MM.1S (cell line): ENCODE data around the gene ARHGAP26.

Experiments
- DNase-seq: peaks from one replicate; pipeline ENCODE4 v3.0.0-alpha.2; 2015
- H2AFZ ChIP-seq: fragments of 300-600 bp; sonication (generic); 2 replicates; pipeline ENCODE4 v1.6.0; 2016; ENCODE audit warnings: antibody characterized with exemption, low read length
- H3F3A ChIP-seq: fragments of 300-600 bp; sonication (generic); 2 replicates; pipeline ENCODE4 v1.6.1; 2016; ENCODE audit warnings: mild to moderate bottlenecking, antibody characterized with exemption, low read length, moderate library complexity, mixed read lengths; ENCODE audit not compliant: insufficient read depth
- H3K27ac ChIP-seq: fragments of 300-600 bp; sonication (generic); 2 replicates; pipeline ENCODE4 v1.5.1; 2016; ENCODE audit warnings: mild to moderate bottlenecking, low read length
- H3K27me3 ChIP-seq: fragments of 300-600 bp; sonication (generic); replicated peaks from 2 replicates; pipeline ENCODE4 v1.6.0; 2016; ENCODE audit warnings: low read length; ENCODE audit not compliant: insufficient read depth
- H3K36me3 ChIP-seq: fragments of 300-600 bp; sonication (generic); replicated peaks from 2 replicates; pipeline ENCODE4 v1.6.1; 2016; ENCODE audit warnings: mild to moderate bottlenecking, low read length, mixed read lengths; ENCODE audit not compliant: insufficient read depth
- H3K4me1 ChIP-seq: fragments of 300-600 bp; sonication (generic); 2 replicates; pipeline ENCODE4 v1.6.1; 2016; ENCODE audit warnings: low read length, mixed read lengths
- H3K4me2 ChIP-seq: fragments of 300-600 bp; sonication (generic); 2 replicates; pipeline ENCODE4 v1.6.0; 2016; ENCODE audit warnings: low read depth, low read length
- H3K4me3 ChIP-seq: fragments of 300-600 bp; sonication (generic); 2 replicates; pipeline ENCODE4 v1.5.1; 2016; ENCODE audit warnings: low read length, mixed read lengths
- H3K79me2 ChIP-seq: fragments of 300-600 bp; sonication (generic); 2 replicates; pipeline ENCODE4 v1.6.1; 2016; ENCODE audit warnings: mixed run types, low read length, mixed read lengths
- H3K9ac ChIP-seq: fragments of 300-600 bp; sonication (generic); 2 replicates; pipeline ENCODE4 v1.6.1; 2016; ENCODE audit warnings: low read length, mixed read lengths
- H3K9me2 ChIP-seq: fragments of 300-600 bp; sonication (generic); replicated peaks from 2 replicates; pipeline ENCODE4 v1.6.1; 2016; ENCODE audit warnings: mild to moderate bottlenecking, low read length, mixed read lengths; ENCODE audit not compliant: insufficient read depth
- H3K9me3 ChIP-seq: fragments of 300-600 bp; sonication (generic); replicated peaks from 2 replicates; pipeline ENCODE4 v1.6.1; 2016; ENCODE audit warnings: mild to moderate bottlenecking, low read length, mixed read lengths; ENCODE audit not compliant: insufficient read depth
- H4K20me1 ChIP-seq: fragments of 300-600 bp; sonication (generic); 2 replicates; pipeline ENCODE4 v1.6.1; 2016; ENCODE audit warnings: mild to moderate bottlenecking, low read length, moderate library complexity, mixed read lengths; ENCODE audit not compliant: insufficient read depth
- EZH2 ChIP-seq: fragments of 300-600 bp; sonication (generic); optimal IDR thresholded peaks from 2 replicates; pipeline ENCODE3; 2017; ENCODE audit warnings: low read depth, mild to moderate bottlenecking, antibody characterized with exemption, low read length, mixed read lengths
- EZH2phosphoT487 ChIP-seq: fragments of 300-600 bp; sonication (generic); IDR thresholded peaks from 2 replicates; pipeline ENCODE4 v1.6.1; 2018; ENCODE audit warnings: antibody characterized with exemption, low read length
- TF ChIP-seq, protein P1 (sequence below): fragments of 300-600 bp; sonication (generic); IDR thresholded peaks from 2 replicates; pipeline ENCODE4 v1.5.1; 2016; ENCODE audit warnings: antibody characterized with exemption, low read length, mixed read lengths

The ARHGAP26 gene

GRCh38 chr5:142977363-142978051 lies 207.3 kb downstream of the ARHGAP26 start:
- no peak for DNase-seq
- H3K27me3 ChIP-seq = no peaks in the 10 kb centered on the region
- no peak overlapping the region for H3K27ac ChIP-seq
- no peak overlapping the region for H3K9ac ChIP-seq
- H3K4me2 ChIP-seq = no peak overlapping the region
- TF ChIP-seq EZH2phosphoT487 (no peak), EZH2 (no peak)
- TF ChIP-seq, protein P1, sequence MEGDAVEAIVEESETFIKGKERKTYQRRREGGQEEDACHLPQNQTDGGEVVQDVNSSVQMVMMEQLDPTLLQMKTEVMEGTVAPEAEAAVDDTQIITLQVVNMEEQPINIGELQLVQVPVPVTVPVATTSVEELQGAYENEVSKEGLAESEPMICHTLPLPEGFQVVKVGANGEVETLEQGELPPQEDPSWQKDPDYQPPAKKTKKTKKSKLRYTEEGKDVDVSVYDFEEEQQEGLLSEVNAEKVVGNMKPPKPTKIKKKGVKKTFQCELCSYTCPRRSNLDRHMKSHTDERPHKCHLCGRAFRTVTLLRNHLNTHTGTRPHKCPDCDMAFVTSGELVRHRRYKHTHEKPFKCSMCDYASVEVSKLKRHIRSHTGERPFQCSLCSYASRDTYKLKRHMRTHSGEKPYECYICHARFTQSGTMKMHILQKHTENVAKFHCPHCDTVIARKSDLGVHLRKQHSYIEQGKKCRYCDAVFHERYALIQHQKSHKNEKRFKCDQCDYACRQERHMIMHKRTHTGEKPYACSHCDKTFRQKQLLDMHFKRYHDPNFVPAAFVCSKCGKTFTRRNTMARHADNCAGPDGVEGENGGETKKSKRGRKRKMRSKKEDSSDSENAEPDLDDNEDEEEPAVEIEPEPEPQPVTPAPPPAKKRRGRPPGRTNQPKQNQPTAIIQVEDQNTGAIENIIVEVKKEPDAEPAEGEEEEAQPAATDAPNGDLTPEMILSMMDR = no peak
- no peaks in the 10 kb centered on the region for H3K9me2 ChIP-seq
- no peaks in the 10 kb centered on the region for H3K9me3 ChIP-seq
- no peaks in the 10 kb centered on the region for H4K20me1 ChIP-seq
- H3K36me3 ChIP-seq = no peaks in the 10 kb centered on the region
- no peaks in the 10 kb centered on the region for H3F3A ChIP-seq
- no peaks in the 10 kb centered on the region for H3K4me1 ChIP-seq
- H3K4me3 ChIP-seq = no peak overlapping the region
- no peak overlapping the region for H2AFZ ChIP-seq
- H3K79me2 ChIP-seq = no peaks in the 10 kb centered on the region

- H3K4me2 ChIP-seq = no peak overlapping the region
These were observed 208.1 kb downstream of the ARHGAP26 start for GRCh38 chr5:142978252-142978651.

GRCh38 chr5:142978726-142979125 lies 208.5 kb downstream of the ARHGAP26 start:
- Histone ChIP-seq H3K27ac (no peak overlapping the region), H3K4me3 (no peak overlapping the region), H3K27me3 (no peaks in the 10 kb centered on the region), H4K20me1 (no peaks in the 10 kb centered on the region), H3K9me3 (no peaks in the 10 kb centered on the region), H3K4me2 (no peak overlapping the region), H3F3A (no peaks in the 10 kb centered on the region), H2AFZ (no peak overlapping the region), H3K9me2 (no peaks in the 10 kb centered on the region), H3K36me3 (no peaks in the 10 kb centered on the region), H3K4me1 (no peaks in the 10 kb centered on the region), H3K79me2 (no peaks in the 10 kb centered on the region), H3K9ac (no peak overlapping the region)
- no peak for DNase-seq
- TF ChIP-seq, protein P1 = no peak
- no peak for TF ChIP-seq EZH2phosphoT487
- no peak for TF ChIP-seq EZH2

More at GRCh38 chr5:142978252-142978651, 208.1 kb downstream of the ARHGAP26 start:
- no peak overlapping the region for H3K27ac ChIP-seq
- no peaks in the 10 kb centered on the region for H3K9me3 ChIP-seq
- H3K36me3 ChIP-seq = no peaks in the 10 kb centered on the region
- H3K9me2 ChIP-seq = no peaks in the 10 kb centered on the region
- H3K4me1 ChIP-seq = no peaks in the 10 kb centered on the region
- H3K79me2 ChIP-seq = no peaks in the 10 kb centered on the region
- no peak overlapping the region for H3K9ac ChIP-seq
- no peak for TF ChIP-seq EZH2
- TF ChIP-seq, protein P1 = no peak
- TF ChIP-seq EZH2phosphoT487 = no peak
- H2AFZ ChIP-seq = no peak overlapping the region
- no peak for DNase-seq
- H3K4me3 ChIP-seq = no peak overlapping the region
- H4K20me1 ChIP-seq = no peaks in the 10 kb centered on the region
- H3F3A ChIP-seq = no peaks in the 10 kb centered on the region
- H3K27me3 ChIP-seq = no peaks in the 10 kb centered on the region
